HCT116 (cell line): ENCODE data around the gene RTN4RL1. TPM values are rescaled to one million over a fixed set of nuclear protein-coding genes. Genes with fewer than 3 reads are reported as not detected.

Experiments
- ATAC-seq: fragments of 200-7000 bp; cut with Tn5 transposase; 2 replicates; pipeline ENCODE4 v1.9.1; 2020; ENCODE audit warnings: mild to moderate bottlenecking, moderate library complexity
- BruUV-seq: library from RNA; stranded (reverse); fragments of 400-500 nt; replicated peaks from 2 replicates; lab custom pipeline; 2021; lab: Mats Ljungman, UMichigan
- CTCF ChIA-PET: fragments of 300-600 bp; sonication (Branson Sonifier 250); formaldehyde crosslinking; loops from one replicate; lab custom pipeline; 2021; ENCODE audit warnings: antibody characterized with exemption; lab: Charles Lee
- POLR2A ChIA-PET: fragments of 300-600, 350-600 bp; sonication (Branson Sonifier 250); formaldehyde crosslinking; loops from one replicate; lab custom pipeline; 2021; ENCODE audit warnings: antibody characterized with exemption; lab: Charles Lee
- RAD21 ChIA-PET, 2 experiments: fragments of 300-600 bp; sonication (Branson Sonifier 250); formaldehyde crosslinking; loops; one replicate each; lab custom pipeline; 2023; ENCODE audit warnings: low total read pairs in 2 of 2; ENCODE audit not compliant: uncharacterized antibody in 2 of 2, unreplicated experiment in 2 of 2, low non-redundant PET in 1 of 2; lab: Charles Lee
- DNase-seq: peaks from one replicate; pipeline ENCODE4 v3.0.0-alpha.2; 2010; ENCODE audit warnings: low read depth, low spot score
- H2AFZ ChIP-seq: fragments of 200-600 bp; shearing (Covaris generic), sonication (generic); 2 replicates; pipeline ENCODE4 v1.6.1; 2017; ENCODE audit warnings: low read depth, mixed run types, mixed read lengths, antibody characterized with exemption, low read length; ENCODE audit not compliant: poor library complexity, severe bottlenecking
- H3K27ac ChIP-seq: 2 replicates; pipeline ENCODE4 v1.5.1; 2012; ENCODE audit warnings: low read depth, low read length
- H3K27me3 ChIP-seq: fragments of 200-600 bp; sonication (generic); 2 replicates; pipeline ENCODE4 v1.6.1; 2016; ENCODE audit warnings: mixed run types, low read length, mixed read lengths; ENCODE audit not compliant: insufficient read depth
- H3K36me3 ChIP-seq, 2 experiments: fragments of 200-500 bp in 1 of 2; fragments of 200-600 bp in 1 of 2; sonication (Bioruptor generic) in 1 of 2; sonication (generic) in 1 of 2; 2 replicates each; pipeline versions ENCODE4 v1.5.1 to v1.6.1; 2014 to 2016; ENCODE audit warnings: low read length in 2 of 2, inconsistent platforms in 1 of 2, mixed read lengths in 1 of 2, mixed run types in 1 of 2; ENCODE audit not compliant: insufficient read depth in 2 of 2, control insufficient read depth in 1 of 2
- H3K4me1 ChIP-seq, 2 experiments: fragments of 200-600 bp in 1 of 2; sonication (generic) in 1 of 2; 2 replicates each; pipeline versions ENCODE4 v1.5.1 to v1.6.1; 2012 to 2017; ENCODE audit warnings: low read length in 2 of 2, inconsistent platforms in 1 of 2, mild to moderate bottlenecking in 1 of 2, mixed read lengths in 1 of 2, mixed run types in 1 of 2, moderate library complexity in 1 of 2; ENCODE audit not compliant: insufficient read depth in 2 of 2, control insufficient read depth in 1 of 2
- H3K4me2 ChIP-seq: fragments of 200-600 bp; sonication (generic); 2 replicates; pipeline ENCODE4 v1.6.1; 2017; ENCODE audit warnings: mixed run types, low read length, mixed read lengths
- H3K4me3 ChIP-seq, 2 experiments: fragments of 200-600 bp in 1 of 2; sonication (generic) in 1 of 2; replicated peaks in 1 of 2; 2 replicates each; pipeline ENCODE4 v1.5.1; 2011 to 2016; ENCODE audit warnings: low read length in 2 of 2, control low read depth in 1 of 2, low read depth in 1 of 2, mild to moderate bottlenecking in 1 of 2, mixed read lengths in 1 of 2, mixed run types in 1 of 2
- H3K79me2 ChIP-seq: fragments of 200-600 bp; sonication (generic); 2 replicates; pipeline ENCODE4 v1.6.1; 2017; ENCODE audit warnings: mild to moderate bottlenecking, mixed run types, low read length, moderate library complexity, mixed read lengths; ENCODE audit not compliant: insufficient read depth
- H3K9ac ChIP-seq: fragments of 200-600 bp; sonication (generic); 2 replicates; pipeline ENCODE4 v1.6.1; 2016; ENCODE audit warnings: low read length, mixed read lengths
- H3K9me2 ChIP-seq: fragments of 200-600 bp; sonication (generic), shearing (Covaris generic); 2 replicates; pipeline ENCODE4 v1.6.1; 2017; ENCODE audit warnings: mixed run types, mild to moderate bottlenecking, moderate library complexity; ENCODE audit not compliant: insufficient read depth
- H3K9me3 ChIP-seq, 2 experiments: fragments of 200-500 bp in 1 of 2; fragments of 200-600 bp in 1 of 2; sonication (Bioruptor generic) in 1 of 2; sonication (generic) in 1 of 2; 2 replicates each; pipeline ENCODE4 v1.6.1; 2014 to 2017; ENCODE audit warnings: low read length in 2 of 2, mixed read lengths in 2 of 2, inconsistent platforms in 1 of 2, low read depth in 1 of 2, mild to moderate bottlenecking in 1 of 2, mixed run types in 1 of 2, moderate library complexity in 1 of 2; ENCODE audit not compliant: control insufficient read depth in 1 of 2, insufficient read depth in 1 of 2
- H4K20me1 ChIP-seq: fragments of 200-600 bp; sonication (generic), shearing (Covaris generic); 2 replicates; pipeline ENCODE4 v1.6.1; 2017; ENCODE audit warnings: mixed run types, mild to moderate bottlenecking, moderate library complexity; ENCODE audit not compliant: insufficient read depth
- CBX3 ChIP-seq: IDR thresholded peaks from 2 replicates; pipeline ENCODE4 v1.6.1; 2012; ENCODE audit warnings: low read depth
- CEBPB ChIP-seq: IDR thresholded peaks from 2 replicates; pipeline ENCODE4 v1.6.1; 2012; ENCODE audit warnings: low read depth
- ELF1 ChIP-seq: IDR thresholded peaks from 2 replicates; pipeline ENCODE4 v1.6.1; 2012; ENCODE audit warnings: low read depth, borderline replicate concordance
- EZH2 ChIP-seq: fragments of 200-600 bp; sonication (generic); IDR thresholded peaks from 2 replicates; pipeline ENCODE4 v1.6.1; 2017; ENCODE audit warnings: antibody characterized with exemption, mixed run types
- EZH2phosphoT487 ChIP-seq: fragments of 200-600 bp; IDR thresholded peaks from 2 replicates; pipeline ENCODE4 v1.6.1; 2018; ENCODE audit warnings: antibody characterized with exemption, borderline replicate concordance
- FOSL1 ChIP-seq: IDR thresholded peaks from 2 replicates; pipeline ENCODE4 v1.6.1; 2012; ENCODE audit warnings: low read depth
- POLR2AphosphoS5 ChIP-seq: IDR thresholded peaks from 2 replicates; pipeline ENCODE4 v1.6.1; 2011; ENCODE audit warnings: mild to moderate bottlenecking, low read depth, low read length, moderate library complexity
- RAD21 ChIP-seq: IDR thresholded peaks from 2 replicates; pipeline ENCODE4 v1.6.1; 2012; ENCODE audit warnings: low read depth, mild to moderate bottlenecking
- SP1 ChIP-seq: IDR thresholded peaks from 2 replicates; pipeline ENCODE4 v1.6.1; 2012; ENCODE audit warnings: low read depth
- YY1 ChIP-seq: IDR thresholded peaks from 2 replicates; pipeline ENCODE4 v1.6.1; 2011; ENCODE audit warnings: low read length, low read depth, moderate library complexity, mild to moderate bottlenecking; ENCODE audit not compliant: insufficient replicate concordance; ENCODE audit errors: extremely low read depth
- ZFX ChIP-seq: fragments of 450-650 bp; IDR thresholded peaks from 2 replicates; pipeline ENCODE4 v1.6.1; 2017
- intact Hi-C: fragments of 100-400 bp; cut with micrococcal nuclease; formaldehyde crosslinking; loops from 2 replicates; pipeline ENCODE4 v1.10.0; 2022
- total RNA-seq: library from RNA; stranded (reverse); gene quantifications from one replicate; pipeline ENCODE4 v1.2.1, GENCODE V29; 2021; ENCODE audit not compliant: unreplicated experiment
- TF ChIP-seq, protein P1 (sequence below), 3 experiments: fragments of 200-600 bp in 1 of 3; sonication (generic) in 1 of 3; IDR thresholded peaks in 2 of 3; conservative IDR thresholded peaks in 1 of 3; 2 replicates each; pipeline ENCODE4 v1.5.1; 2012 to 2017; ENCODE audit warnings: low read depth in 2 of 3, low read length in 2 of 3, antibody characterized with exemption in 1 of 3, borderline replicate concordance in 1 of 3, control low read depth in 1 of 3, mild to moderate bottlenecking in 1 of 3, mixed read lengths in 1 of 3, mixed run types in 1 of 3, moderate library complexity in 1 of 3; ENCODE audit not compliant: insufficient read depth in 1 of 3
- TF ChIP-seq, protein P2 (sequence below): IDR thresholded peaks from 2 replicates; pipeline ENCODE4 v1.6.1; 2012
- TF ChIP-seq, protein P3 (sequence below): IDR thresholded peaks from 2 replicates; pipeline ENCODE4 v1.6.1; 2011; ENCODE audit warnings: mild to moderate bottlenecking, low read length, moderate library complexity; ENCODE audit not compliant: insufficient replicate concordance; ENCODE audit errors: extremely low read depth

RTN4RL1 gene
- total RNA-seq, 1 experiment from 2014 or later = 3.7 TPM

DNA sequence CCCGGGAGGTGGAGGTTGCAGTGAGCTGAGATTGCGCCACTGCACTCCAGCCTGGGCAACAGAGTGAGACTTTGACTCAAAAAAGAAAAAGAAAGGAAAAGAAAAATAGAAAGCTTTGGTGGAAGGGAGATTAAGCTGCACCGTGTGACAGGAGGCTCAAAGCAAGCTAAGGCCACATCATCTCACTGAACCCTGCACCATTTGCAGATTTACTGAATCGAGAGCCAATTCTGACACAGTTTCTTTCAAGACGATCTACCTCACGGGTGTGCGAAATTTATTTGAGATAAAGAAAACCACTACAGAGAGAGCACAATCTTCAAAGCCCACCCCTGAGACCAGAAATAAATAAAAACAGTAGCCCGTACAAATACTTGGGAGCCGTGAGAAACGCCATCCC lies 49.6 kb downstream of the RTN4RL1 start:
- no peaks in the 10 kb centered on the region for H3K79me2 ChIP-seq
- H3K4me2 ChIP-seq = no peak overlapping the region
- H3K9me3 ChIP-seq = no peaks in the 10 kb centered on the region
- no TSS peak for BruUV-seq
- DNase-seq (no peak), ATAC-seq (no peak)
- no peaks in the 10 kb centered on the region for H3K36me3 ChIP-seq
- H3K4me3 ChIP-seq = no peak overlapping the region
- ChIA-PET RAD21 (no interaction called here), CTCF (no interaction called here), POLR2A (no interaction called here)
- no peaks in the 10 kb centered on the region for H3K4me1 ChIP-seq
- H3K9me2 ChIP-seq = no peaks in the 10 kb centered on the region
- no peaks in the 10 kb centered on the region for H4K20me1 ChIP-seq
- no peaks in the 10 kb centered on the region for H3K27me3 ChIP-seq
- TF ChIP-seq SP1 = no peak
- no peak for TF ChIP-seq ELF1
- TF ChIP-seq, protein P1, sequence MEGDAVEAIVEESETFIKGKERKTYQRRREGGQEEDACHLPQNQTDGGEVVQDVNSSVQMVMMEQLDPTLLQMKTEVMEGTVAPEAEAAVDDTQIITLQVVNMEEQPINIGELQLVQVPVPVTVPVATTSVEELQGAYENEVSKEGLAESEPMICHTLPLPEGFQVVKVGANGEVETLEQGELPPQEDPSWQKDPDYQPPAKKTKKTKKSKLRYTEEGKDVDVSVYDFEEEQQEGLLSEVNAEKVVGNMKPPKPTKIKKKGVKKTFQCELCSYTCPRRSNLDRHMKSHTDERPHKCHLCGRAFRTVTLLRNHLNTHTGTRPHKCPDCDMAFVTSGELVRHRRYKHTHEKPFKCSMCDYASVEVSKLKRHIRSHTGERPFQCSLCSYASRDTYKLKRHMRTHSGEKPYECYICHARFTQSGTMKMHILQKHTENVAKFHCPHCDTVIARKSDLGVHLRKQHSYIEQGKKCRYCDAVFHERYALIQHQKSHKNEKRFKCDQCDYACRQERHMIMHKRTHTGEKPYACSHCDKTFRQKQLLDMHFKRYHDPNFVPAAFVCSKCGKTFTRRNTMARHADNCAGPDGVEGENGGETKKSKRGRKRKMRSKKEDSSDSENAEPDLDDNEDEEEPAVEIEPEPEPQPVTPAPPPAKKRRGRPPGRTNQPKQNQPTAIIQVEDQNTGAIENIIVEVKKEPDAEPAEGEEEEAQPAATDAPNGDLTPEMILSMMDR (IDR thresholded peaks at IDR 0.05 in 2 of 3, conservative IDR thresholded peaks at IDR 0.05 in 1 of 3; ENCODE audit: borderline replicate concordance in 1 of 3, insufficient read depth in 1 of 3, low read depth in 2 of 3, low read length in 2 of 3) = no peak
- no peak for TF ChIP-seq FOSL1
- TF ChIP-seq, protein P2, sequence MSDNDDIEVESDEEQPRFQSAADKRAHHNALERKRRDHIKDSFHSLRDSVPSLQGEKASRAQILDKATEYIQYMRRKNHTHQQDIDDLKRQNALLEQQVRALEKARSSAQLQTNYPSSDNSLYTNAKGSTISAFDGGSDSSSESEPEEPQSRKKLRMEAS = no peak
- no peak for TF ChIP-seq EZH2
- no peak for TF ChIP-seq EZH2phosphoT487
- no peak for TF ChIP-seq CEBPB
- TF ChIP-seq POLR2AphosphoS5 = no peak
- TF ChIP-seq YY1 = no peak
- TF ChIP-seq RAD21 = no peak
- TF ChIP-seq CBX3 = no peak
- no peak for TF ChIP-seq ZFX
- TF ChIP-seq, protein P3, sequence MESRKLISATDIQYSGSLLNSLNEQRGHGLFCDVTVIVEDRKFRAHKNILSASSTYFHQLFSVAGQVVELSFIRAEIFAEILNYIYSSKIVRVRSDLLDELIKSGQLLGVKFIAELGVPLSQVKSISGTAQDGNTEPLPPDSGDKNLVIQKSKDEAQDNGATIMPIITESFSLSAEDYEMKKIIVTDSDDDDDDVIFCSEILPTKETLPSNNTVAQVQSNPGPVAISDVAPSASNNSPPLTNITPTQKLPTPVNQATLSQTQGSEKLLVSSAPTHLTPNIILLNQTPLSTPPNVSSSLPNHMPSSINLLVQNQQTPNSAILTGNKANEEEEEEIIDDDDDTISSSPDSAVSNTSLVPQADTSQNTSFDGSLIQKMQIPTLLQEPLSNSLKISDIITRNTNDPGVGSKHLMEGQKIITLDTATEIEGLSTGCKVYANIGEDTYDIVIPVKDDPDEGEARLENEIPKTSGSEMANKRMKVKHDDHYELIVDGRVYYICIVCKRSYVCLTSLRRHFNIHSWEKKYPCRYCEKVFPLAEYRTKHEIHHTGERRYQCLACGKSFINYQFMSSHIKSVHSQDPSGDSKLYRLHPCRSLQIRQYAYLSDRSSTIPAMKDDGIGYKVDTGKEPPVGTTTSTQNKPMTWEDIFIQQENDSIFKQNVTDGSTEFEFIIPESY = no peak
- intact Hi-C loops = no loop called here
- no peak overlapping the region for H2AFZ ChIP-seq
- H3K27ac ChIP-seq = no peak overlapping the region
- no peak overlapping the region for H3K9ac ChIP-seq
